NCI-H748 treated with DMSO at 0.1 percent for 48 hours (cell line): ENCODE results near the gene KRIT1.

Experiments
- DNase-seq: peaks from one replicate; lab custom pipeline; 2025; lab: John Stamatoyannopoulos, UW

KRIT1 gene

DNA sequence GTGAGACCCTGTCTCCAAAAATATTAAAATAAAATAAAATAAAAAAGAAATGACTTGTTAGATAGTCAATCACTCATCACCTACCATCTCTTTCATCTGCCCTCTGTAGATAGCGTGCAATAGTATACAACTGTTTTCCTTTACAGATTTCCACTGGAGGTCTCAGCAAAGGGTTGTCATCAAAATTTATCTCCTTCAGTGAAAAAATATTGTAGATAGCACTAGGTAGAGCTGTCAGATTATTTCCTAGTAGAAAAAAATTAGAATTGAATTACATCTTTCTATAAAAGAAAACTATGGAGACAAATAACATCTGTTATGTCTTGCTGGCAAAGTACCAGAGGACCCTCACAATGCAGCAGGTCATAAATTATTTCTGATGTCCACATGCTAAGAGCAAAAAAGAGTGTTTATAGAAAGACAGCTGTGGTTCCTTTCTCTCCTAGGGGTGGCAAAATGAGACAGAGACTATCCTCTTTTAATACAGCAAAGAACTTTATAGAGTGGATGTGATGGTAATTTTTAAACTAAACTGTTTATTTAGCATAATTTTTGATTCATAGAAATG, 95.2 kb downstream of the KRIT1 start:
- no peak for DNase-seq

DNA sequence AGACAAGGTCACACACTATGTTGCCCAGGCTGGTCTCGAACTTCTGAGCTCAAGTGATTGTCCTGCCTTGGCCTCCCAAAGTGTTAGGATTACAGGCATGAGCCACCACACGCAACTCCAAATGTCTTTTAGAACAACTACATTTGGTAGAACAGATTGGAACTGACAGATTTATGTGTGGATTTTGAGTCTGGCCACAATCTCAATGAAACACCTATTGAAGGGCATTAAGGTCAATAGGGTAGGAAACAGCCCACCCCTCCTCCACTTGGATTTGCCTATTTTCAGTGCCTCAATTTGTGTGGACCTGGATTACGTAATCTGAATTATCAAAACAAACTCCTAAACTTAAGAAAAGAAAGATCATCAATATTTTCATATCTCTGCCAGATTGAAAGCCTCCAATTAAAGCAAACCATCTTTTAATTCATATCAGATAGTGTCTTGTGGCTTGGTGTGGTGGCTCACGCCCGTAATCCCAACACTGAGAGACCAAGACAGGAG, 95.9 kb downstream of the KRIT1 start:
- DNase-seq = no peak
